HT1080 (cell line): ENCODE results near the gene C18orf63. TPM values are rescaled to one million over a fixed set of nuclear protein-coding genes. Genes with fewer than 3 reads are reported as not detected.

Experiments used
- DNase-seq: peaks from one replicate; pipeline ENCODE4 v3.0.0-alpha.2; 2015; ENCODE audit warnings: low read depth
- total RNA-seq: library from RNA; depleted of rRNA; stranded (reverse); fragments of >200 nt; shearing (Covaris generic); gene quantifications from 2 replicates; pipeline ENCODE4 v1.2.3, GENCODE V29; 2014; rRNA removed

C18orf63 gene
- total RNA-seq, 1 experiment from 2014 or later, result not detected

GRCh38 chr18:74407888-74408287, 92.2 kb downstream of the C18orf63 start:
- DNase-seq, result no peak

Other genes with a start within 250 kb of the C18orf63 start
- gene FBXO15, start 168.0 kb upstream of the C18orf63 start, total RNA-seq, result 0.37 and 1.3 TPM in 2 replicates
- gene TIMM21, start 167.3 kb upstream of the C18orf63 start, total RNA-seq, result 98.5 and 111 TPM in 2 replicates
- gene CYB5A, start 23.9 kb upstream of the C18orf63 start, total RNA-seq, result 24.2 and 37.6 TPM in 2 replicates
- gene DIPK1C, start 141.5 kb downstream of the C18orf63 start, total RNA-seq, result not detected in 2 replicates
- 70.3 and 86.6 TPM in 2 replicates for gene CNDP2, start 180.5 kb downstream of the C18orf63 start, total RNA-seq
- 0.23 TPM in 1 of 2 replicates, not detected in the other for gene CNDP1, start 218.7 kb downstream of the C18orf63 start, total RNA-seq